Measurements from ENCODE around the gene HS2ST1. TPM values are rescaled to one million over a fixed set of nuclear protein-coding genes. Genes with fewer than 3 reads are reported as not detected.

The HS2ST1 gene
- polyA plus RNA-seq, 1 donor (not counting 4 experiments of a cell fraction or from before 2014, with no cell fraction given): 18.7 TPM

DNA sequence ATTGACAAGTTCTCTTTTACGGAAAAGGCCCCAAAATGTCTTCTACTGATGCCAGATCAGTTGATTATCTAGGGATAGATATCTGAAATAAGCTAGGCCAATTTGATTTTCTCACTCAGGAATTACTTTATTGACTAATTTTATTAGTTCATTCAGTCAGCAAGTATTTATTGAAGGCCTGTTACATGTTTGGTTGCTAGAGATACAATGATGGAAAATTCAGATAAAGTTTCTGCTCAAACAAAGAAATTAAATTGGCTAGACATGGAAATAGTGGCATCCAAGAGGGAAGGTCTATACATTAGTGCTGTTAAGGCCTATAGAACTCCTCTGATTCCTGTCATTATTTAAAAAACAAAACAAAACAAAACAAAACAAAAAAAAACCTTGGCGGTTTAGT is 56.5 kb downstream of the HS2ST1 start:
- Histone ChIP-seq H2AFZ (ENCODE audit: control insufficient read depth, low read length) (no peak overlapping the region), H3K27me3 (ENCODE audit: control insufficient read depth, extremely low read depth, insufficient read depth, low read length) (no peaks in the 10 kb centered on the region), H3K9me1 (ENCODE audit: control insufficient read depth, extremely low read depth, insufficient read depth, low read length) (no peaks in the 10 kb centered on the region), H3K36me3 (ENCODE audit: control insufficient read depth in 2 of 2, extremely low read depth in 1 of 2, insufficient read depth in 2 of 2, low read length in 2 of 2) (no peaks in the 10 kb centered on the region), H3K4me2 (ENCODE audit: control insufficient read depth, extremely low read depth, insufficient read depth, low read depth, low read length) (no peak overlapping the region), H3K4me3 (ENCODE audit: control insufficient read depth in 2 of 3, extremely low read depth in 1 of 3, insufficient read depth in 2 of 3, low read depth in 1 of 3, low read length in 3 of 3) (no peak overlapping the region), H3K27ac (ENCODE audit: control insufficient read depth, insufficient read depth, low read length) (no peak overlapping the region), H3K9ac (ENCODE audit: control insufficient read depth, extremely low read depth, insufficient read depth, low read length) (no peak overlapping the region), H3K4me1 (ENCODE audit: control insufficient read depth, extremely low read depth, insufficient read depth, low read length) (peaks cover 9% of the 10 kb centered on the region), H3K9me3 (ENCODE audit: control insufficient read depth, low read depth, low read length) (no peaks in the 10 kb centered on the region), H4K20me1 (ENCODE audit: control insufficient read depth, extremely low read depth, insufficient read depth, low read length) (no peaks in the 10 kb centered on the region), H3K79me2 (ENCODE audit: control insufficient read depth, insufficient read depth, low read length) (no peaks in the 10 kb centered on the region)
- no peak for TF ChIP-seq EZH2 (IDR thresholded peaks at IDR 0.05; ENCODE audit: low read length)
- TF ChIP-seq, protein P1, sequence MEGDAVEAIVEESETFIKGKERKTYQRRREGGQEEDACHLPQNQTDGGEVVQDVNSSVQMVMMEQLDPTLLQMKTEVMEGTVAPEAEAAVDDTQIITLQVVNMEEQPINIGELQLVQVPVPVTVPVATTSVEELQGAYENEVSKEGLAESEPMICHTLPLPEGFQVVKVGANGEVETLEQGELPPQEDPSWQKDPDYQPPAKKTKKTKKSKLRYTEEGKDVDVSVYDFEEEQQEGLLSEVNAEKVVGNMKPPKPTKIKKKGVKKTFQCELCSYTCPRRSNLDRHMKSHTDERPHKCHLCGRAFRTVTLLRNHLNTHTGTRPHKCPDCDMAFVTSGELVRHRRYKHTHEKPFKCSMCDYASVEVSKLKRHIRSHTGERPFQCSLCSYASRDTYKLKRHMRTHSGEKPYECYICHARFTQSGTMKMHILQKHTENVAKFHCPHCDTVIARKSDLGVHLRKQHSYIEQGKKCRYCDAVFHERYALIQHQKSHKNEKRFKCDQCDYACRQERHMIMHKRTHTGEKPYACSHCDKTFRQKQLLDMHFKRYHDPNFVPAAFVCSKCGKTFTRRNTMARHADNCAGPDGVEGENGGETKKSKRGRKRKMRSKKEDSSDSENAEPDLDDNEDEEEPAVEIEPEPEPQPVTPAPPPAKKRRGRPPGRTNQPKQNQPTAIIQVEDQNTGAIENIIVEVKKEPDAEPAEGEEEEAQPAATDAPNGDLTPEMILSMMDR (optimal IDR thresholded peaks at IDR 0.05 in 1 of 3, IDR thresholded peaks at IDR 0.05 in 1 of 3, conservative IDR thresholded peaks at IDR 0.05 in 1 of 3; ENCODE audit: extremely low read depth in 1 of 3, insufficient read depth in 2 of 3, low read length in 3 of 3): no peak
- DNase-seq (ENCODE audit: low read depth, low spot score) (no peak), FAIRE-seq (no peak)
- dilution Hi-C loops (cut with MboI; ENCODE audit: extremely low pct_ligation_motif_present, low sequenced_read_pairs): no loop called here

DNA sequence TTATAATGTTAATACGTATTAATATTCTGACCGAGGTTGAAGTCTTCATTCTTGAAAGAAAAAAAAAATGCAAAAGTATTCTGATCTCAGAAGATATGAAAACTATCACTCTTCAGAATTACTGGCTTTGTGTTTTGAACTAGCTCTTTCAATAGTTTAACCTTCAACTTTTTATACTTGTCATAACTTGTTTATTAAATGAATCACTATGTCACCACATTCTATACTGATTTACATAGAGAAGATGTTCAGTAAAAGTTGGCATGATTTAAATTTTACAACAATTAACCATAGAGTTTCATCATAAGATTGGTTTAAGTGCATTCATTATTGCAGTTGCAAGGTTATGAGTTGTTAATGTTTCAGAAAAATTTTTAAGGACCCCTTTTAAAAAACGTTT is 57.3 kb downstream of the HS2ST1 start:
- FAIRE-seq: peak; percentile 32
- H3K9me3 ChIP-seq (ENCODE audit: control insufficient read depth, low read depth, low read length): no peaks in the 10 kb centered on the region
- no peaks in the 10 kb centered on the region for H3K36me3 ChIP-seq (ENCODE audit: control insufficient read depth in 2 of 2, extremely low read depth in 1 of 2, insufficient read depth in 2 of 2, low read length in 2 of 2)
- H3K9ac ChIP-seq (ENCODE audit: control insufficient read depth, extremely low read depth, insufficient read depth, low read length): no peak overlapping the region
- dilution Hi-C loops (cut with MboI; ENCODE audit: extremely low pct_ligation_motif_present, low sequenced_read_pairs): no loop called here
- H3K79me2 ChIP-seq (ENCODE audit: control insufficient read depth, insufficient read depth, low read length): no peaks in the 10 kb centered on the region
- no peaks in the 10 kb centered on the region for H3K27me3 ChIP-seq (ENCODE audit: control insufficient read depth, extremely low read depth, insufficient read depth, low read length)
- H3K4me2 ChIP-seq (ENCODE audit: control insufficient read depth, extremely low read depth, insufficient read depth, low read depth, low read length): peak overlapping the region; percentile 56
- peak overlapping the region; percentile 15 for H3K27ac ChIP-seq (ENCODE audit: control insufficient read depth, insufficient read depth, low read length)
- no peaks in the 10 kb centered on the region for H4K20me1 ChIP-seq (ENCODE audit: control insufficient read depth, extremely low read depth, insufficient read depth, low read length)
- peak overlapping the region in 1 of 3 experiments; percentile 3 for H3K4me3 ChIP-seq (ENCODE audit: control insufficient read depth in 2 of 3, extremely low read depth in 1 of 3, insufficient read depth in 2 of 3, low read depth in 1 of 3, low read length in 3 of 3)
- DNase-seq (ENCODE audit: low read depth, low spot score): no peak
- no peak overlapping the region for H2AFZ ChIP-seq (ENCODE audit: control insufficient read depth, low read length)
- peaks cover 9% of the 10 kb centered on the region for H3K4me1 ChIP-seq (ENCODE audit: control insufficient read depth, extremely low read depth, insufficient read depth, low read length)
- TF ChIP-seq EZH2 (IDR thresholded peaks at IDR 0.05; ENCODE audit: low read length): no peak
- TF ChIP-seq, protein P1 (optimal IDR thresholded peaks at IDR 0.05 in 1 of 3, IDR thresholded peaks at IDR 0.05 in 1 of 3, conservative IDR thresholded peaks at IDR 0.05 in 1 of 3; ENCODE audit: extremely low read depth in 1 of 3, insufficient read depth in 2 of 3, low read length in 3 of 3): no peak
- H3K9me1 ChIP-seq (ENCODE audit: control insufficient read depth, extremely low read depth, insufficient read depth, low read length): no peaks in the 10 kb centered on the region

Data from keratinocyte (primary cell).